Glomerular endothelial cell (primary cell): ENCODE measurements around the gene GLI3. TPM values are rescaled to one million over a fixed set of nuclear protein-coding genes. Genes with fewer than 3 reads are reported as not detected.
"Not testable (repeated sequence)": the region's sequence is repeated elsewhere in the genome, so short reads cannot be mapped to it uniquely, and the experiment has no call there.

Source experiments
- DNase-seq: peaks from one replicate; pipeline ENCODE4 v3.0.0-alpha.2; 2011; ENCODE audit warnings: low read depth, low spot score; ENCODE audit errors: extremely low read depth
- total RNA-seq: library from RNA; depleted of rRNA; stranded (reverse); fragments of >200 nt; gene quantifications from 2 replicates; pipeline ENCODE4 v1.2.3, GENCODE V29; 2015

The GLI3 gene
- total RNA-seq, 1 donor from 2014 or later, result 10.9 TPM

- DNase-seq, result no peak
These were observed 23.9 kb downstream of the GLI3 start for GRCh38 chr7:42213093-42213492.

GRCh38 chr7:42212541-42213090 is 24.4 kb downstream of the GLI3 start:
- DNase-seq, result no peak

GRCh38 chr7:42211938-42212337 is 25.1 kb downstream of the GLI3 start:
- no peak for DNase-seq

GRCh38 chr7:42210779-42211178 is 26.2 kb downstream of the GLI3 start:
- DNase-seq, result no peak

- no peak for DNase-seq
These were observed 26.7 kb downstream of the GLI3 start for GRCh38 chr7:42210333-42210732.

GRCh38 chr7:42209085-42209484 is 27.9 kb downstream of the GLI3 start:
- DNase-seq, result not testable (repeated sequence)

- no peak for DNase-seq
These were observed 28.4 kb downstream of the GLI3 start for GRCh38 chr7:42208572-42208971.

- DNase-seq, result no peak
These were observed 29.6 kb downstream of the GLI3 start for GRCh38 chr7:42207420-42207819.

GRCh38 chr7:42203336-42203735 is 33.7 kb downstream of the GLI3 start:
- DNase-seq, result no peak

- DNase-seq, result no peak
These were observed 34.4 kb downstream of the GLI3 start for GRCh38 chr7:42202601-42203000.

- no peak for DNase-seq
These were observed 37.9 kb downstream of the GLI3 start for GRCh38 chr7:42198974-42199668.

GRCh38 chr7:42198296-42198695 is 38.7 kb downstream of the GLI3 start:
- DNase-seq, result no peak

GRCh38 chr7:42197451-42197850 is 39.6 kb downstream of the GLI3 start:
- no peak for DNase-seq

- no peak for DNase-seq
These were observed 42.8 kb downstream of the GLI3 start for GRCh38 chr7:42194238-42194637.

- no peak for DNase-seq
These were observed 43.4 kb downstream of the GLI3 start for GRCh38 chr7:42193471-42194129.

- DNase-seq, result no peak
These were observed 44.1 kb downstream of the GLI3 start for GRCh38 chr7:42192851-42193461.

GRCh38 chr7:42192066-42192465 is 44.9 kb downstream of the GLI3 start:
- DNase-seq, result no peak

GRCh38 chr7:42189535-42189934 is 47.5 kb downstream of the GLI3 start:
- DNase-seq, result no peak

- no peak for DNase-seq
These were observed 50.9 kb downstream of the GLI3 start for GRCh38 chr7:42186151-42186550.

GRCh38 chr7:42185726-42186125 is 51.3 kb downstream of the GLI3 start:
- no peak for DNase-seq

- DNase-seq, result no peak
These were observed 53.5 kb downstream of the GLI3 start for GRCh38 chr7:42183547-42183946.

GRCh38 chr7:42181566-42181965 is 55.4 kb downstream of the GLI3 start:
- DNase-seq, result no peak
